Aortic smooth muscle cell (primary cell): ENCODE data around the gene CFAP107. TPM values are rescaled to one million over a fixed set of nuclear protein-coding genes. Genes with fewer than 3 reads are reported as not detected.

ENCODE experiments used
- total RNA-seq: library from RNA; depleted of rRNA; stranded (reverse); fragments of >200 nt; gene quantifications from 2 replicates; pipeline ENCODE4 v1.2.3, GENCODE V29; 2014

Gene CFAP107, protein sequence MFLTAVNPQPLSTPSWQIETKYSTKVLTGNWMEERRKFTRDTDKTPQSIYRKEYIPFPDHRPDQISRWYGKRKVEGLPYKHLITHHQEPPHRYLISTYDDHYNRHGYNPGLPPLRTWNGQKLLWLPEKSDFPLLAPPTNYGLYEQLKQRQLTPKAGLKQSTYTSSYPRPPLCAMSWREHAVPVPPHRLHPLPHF
- total RNA-seq = not detected in 2 replicates

GRCh38 chr1:12745992-12746323 lies at the start of gene CFAP107:
Gene CFAP107 (plus strand): TSS chr1:12746200. CDS start chr1:12746431, 231 bp downstream.

DNA sequence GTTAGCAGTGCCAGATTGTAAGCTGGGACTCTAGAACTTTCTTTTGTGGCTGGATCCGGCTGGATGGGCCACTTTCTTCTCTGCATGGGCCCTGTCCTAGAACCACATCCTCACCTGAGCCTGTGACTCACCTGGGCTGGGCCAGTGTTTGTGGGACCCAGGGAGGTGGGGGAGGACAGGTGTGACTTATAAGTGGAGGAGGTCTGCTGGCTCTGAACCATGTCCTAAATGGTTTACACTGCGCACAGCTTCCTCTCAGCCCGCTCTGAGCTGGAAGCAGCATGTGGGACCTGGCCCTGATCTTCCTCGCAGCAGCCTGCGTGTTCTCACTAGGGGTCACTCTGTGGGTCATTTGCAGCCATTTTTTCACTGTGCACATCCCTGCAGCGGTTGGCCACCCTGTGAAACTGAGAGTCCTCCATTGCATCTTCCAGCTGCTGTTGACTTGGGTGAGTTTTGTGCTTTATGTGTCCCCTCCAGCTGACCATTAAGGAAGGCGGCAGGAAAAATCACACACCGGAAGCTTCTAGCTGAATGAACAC lies 30.0 kb upstream of the CFAP107 start, which contains the start of gene AADACL3:
AADACL3 (plus strand) TSS at position 215 of the 542 bp plus-strand sequence; CDS start at position 282, 67 bp downstream.

DNA sequence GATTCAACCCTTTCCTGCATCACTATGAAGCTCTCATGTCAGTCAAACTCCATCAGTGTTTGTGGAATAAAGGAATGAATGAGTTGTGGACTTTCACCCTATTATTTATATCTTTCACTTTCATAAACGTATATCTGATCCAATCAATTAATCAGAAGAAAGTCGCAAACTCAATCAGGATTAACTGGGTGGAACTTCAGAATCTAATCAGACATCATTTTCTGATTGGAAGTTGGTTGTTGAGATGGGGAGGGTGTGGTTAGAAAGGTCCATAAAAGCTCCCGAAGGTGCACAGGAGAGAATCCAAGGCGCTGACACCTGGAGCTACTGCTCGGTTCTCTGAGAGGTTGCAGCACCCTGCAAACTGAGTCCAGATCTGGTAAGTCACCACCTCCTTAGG lies 27.4 kb downstream of the CFAP107 start, which contains the start of gene PRAMEF12:
PRAMEF12 (plus strand) TSS at position 301 of the 400 bp plus-strand sequence. CDS start 1,130 bp downstream, outside the sequence.

DNA sequence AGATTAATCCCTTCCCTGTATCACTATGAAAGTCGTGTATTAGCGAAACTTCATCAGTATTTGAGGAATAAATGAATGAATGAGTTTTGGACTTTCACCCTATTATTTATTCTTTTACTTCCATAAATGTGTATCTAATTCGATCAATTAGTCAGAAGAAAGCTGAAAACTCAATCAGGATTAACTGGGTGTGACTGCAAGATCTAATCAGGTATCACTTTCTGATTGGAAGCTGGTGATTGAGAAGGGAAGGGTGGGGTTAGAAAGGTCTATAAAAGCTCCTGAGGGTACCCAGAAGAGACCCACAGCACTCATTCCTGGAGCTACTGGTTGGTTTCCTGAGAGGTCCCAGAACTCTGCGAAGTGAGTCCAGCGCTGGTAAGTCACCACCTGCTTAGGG lies 45.1 kb downstream of the CFAP107 start, which contains the start of gene PRAMEF1:
PRAMEF1 (plus strand) TSS at position 301 of the 400 bp plus-strand sequence. CDS start 1,831 bp downstream, outside the sequence.

Other genes with a start within 250 kb of the CFAP107 start
- 37.7 and 61.7 TPM in 2 replicates for gene DHRS3, start 128.0 kb upstream of the CFAP107 start, total RNA-seq
- gene AADACL4, start 102.1 kb upstream of the CFAP107 start, total RNA-seq = not detected in 2 replicates
- not detected in 2 replicates for gene AADACL3, start 30.1 kb upstream of the CFAP107 start, total RNA-seq
- gene PRAMEF12, start 27.5 kb downstream of the CFAP107 start, total RNA-seq = not detected in 2 replicates
- gene PRAMEF1, start 45.2 kb downstream of the CFAP107 start, total RNA-seq = not detected in 2 replicates
- not detected in 2 replicates for gene PRAMEF11, start 85.2 kb downstream of the CFAP107 start, total RNA-seq
- not detected in 2 replicates for gene HNRNPCL1, start 102.5 kb downstream of the CFAP107 start, total RNA-seq
- gene PRAMEF2, start 110.9 kb downstream of the CFAP107 start, total RNA-seq = not detected in 2 replicates
- not detected in 2 replicates for gene PRAMEF4, start 140.0 kb downstream of the CFAP107 start, total RNA-seq
- not detected in 2 replicates for gene PRAMEF10, start 152.1 kb downstream of the CFAP107 start, total RNA-seq
- gene PRAMEF7, start 170.4 kb downstream of the CFAP107 start, total RNA-seq = not detected in 2 replicates
- gene PRAMEF6, start 201.4 kb downstream of the CFAP107 start, total RNA-seq = not detected in 2 replicates